Sigmoid colon (tissue), 7 donors: ENCODE measurements around the gene SOX14. TPM values are rescaled to one million over a fixed set of nuclear protein-coding genes. Genes with fewer than 3 reads are reported as not detected.

Source experiments
- DNase-seq: peaks from one replicate; pipeline ENCODE4 v3.0.0-alpha.2; 2019
- H3K27ac ChIP-seq, 4 donors: fragments of 200-600 bp; sonication (generic); one replicate each; pipeline ENCODE4 v1.5.1; 2016 to 2019; ENCODE audit warnings: mild to moderate bottlenecking in 1 of 4
- H3K27me3 ChIP-seq, 3 donors: fragments of 200-600 bp; sonication (generic); one replicate each; pipeline ENCODE4 v1.5.1; 2019; ENCODE audit warnings: mild to moderate bottlenecking in 1 of 3
- H3K36me3 ChIP-seq, 4 donors: fragments of 200-600 bp; sonication (generic); one replicate each; pipeline ENCODE4 v1.5.1; 2016 to 2019
- H3K4me1 ChIP-seq, 4 donors: fragments of 200-600 bp; sonication (generic); one replicate each; pipeline ENCODE4 v1.5.1; 2017 to 2019
- H3K4me3 ChIP-seq, 4 donors: fragments of 200-600 bp; sonication (generic); one replicate each; pipeline ENCODE4 v1.5.1; 2017 to 2019; ENCODE audit warnings: mild to moderate bottlenecking in 2 of 4, moderate library complexity in 1 of 4
- H3K9me3 ChIP-seq, 4 donors: fragments of 200-600 bp in 3 of 4; sonication (generic) in 3 of 4; one replicate each; pipeline versions ENCODE4 v1.5.1 to v1.6.1; 2013 to 2019
- CTCF ChIP-seq, 4 experiments: fragments of 450-650 bp in 3 of 4; fragments of 200-600 bp in 1 of 4; IDR thresholded peaks; one replicate each; pipeline ENCODE4 v1.5.1; 2016 to 2019; ENCODE audit warnings: antibody characterized with exemption in 4 of 4, mild to moderate bottlenecking in 3 of 4, moderate library complexity in 2 of 4
- EP300 ChIP-seq, 4 donors: sonication (generic); formaldehyde crosslinking; IDR thresholded peaks; one replicate each; pipeline ENCODE4 v1.6.1; 2017; ENCODE audit warnings: antibody characterized with exemption in 4 of 4
- POLR2A ChIP-seq, 2 donors: fragments of 450-650 bp; IDR thresholded peaks; one replicate each; pipeline ENCODE4 v1.6.1; 2016; ENCODE audit warnings: antibody characterized with exemption in 2 of 2, mild to moderate bottlenecking in 2 of 2, moderate library complexity in 2 of 2
- POLR2AphosphoS5 ChIP-seq, 4 donors: sonication (generic); formaldehyde crosslinking; IDR thresholded peaks; one replicate each; pipeline ENCODE4 v1.6.1; 2017; ENCODE audit warnings: antibody characterized with exemption in 4 of 4
- WGBS, 2 donors: extraction: QIAGEN DNeasy Blood & Tissue Kit; methylation state at CpG; one replicate each; pipeline ENCODE4 v1.1.7; 2013; 5-methylcytosine and 5-hydroxymethylcytosine counted together
- intact Hi-C: fragments of 100-400 bp; cut with DNase I; formaldehyde crosslinking; loops from one replicate; pipeline ENCODE4 v1.15.1; 2023
- polyA plus RNA-seq, 3 donors: library from polyadenylated mRNA; stranded (reverse); fragments of 200-250 nt; gene quantifications; one replicate each; pipeline ENCODE4 v1.2.3, GENCODE V29; 2013
- total RNA-seq, 4 donors: library from RNA; depleted of rRNA; stranded (reverse); fragments of >200 nt; gene quantifications; one replicate each; pipeline ENCODE4 v1.1.0, GENCODE V29; 2016
- donor health status: healthy with polysubstance abuse.
- donor health status: Bipolar disorder and iron deficiency.
- donor health status: healthy.

SOX14 gene
- total and polyA plus RNA-seq, 7 donors = not detected

- no peaks in the 10 kb centered on the region for H3K9me3 ChIP-seq
- intact Hi-C loops = no loop called here
- no peaks in the 10 kb centered on the region for H3K36me3 ChIP-seq
- TF ChIP-seq CTCF (IDR thresholded peaks at IDR 0.05) (no peak), POLR2A (IDR thresholded peaks at IDR 0.05) (no peak), EP300 (IDR thresholded peaks at IDR 0.05) (no peak)
- H3K4me1 ChIP-seq = peaks cover 0 to 6% (median 2%) of the 10 kb centered on the region in 4 donors
- no peak overlapping the region for H3K4me3 ChIP-seq
- 64 to 73% methylated on average over 5 of the region's 5 CpGs for WGBS, 2 donors
- H3K27me3 ChIP-seq = no peaks in the 10 kb centered on the region
- no peak overlapping the region for H3K27ac ChIP-seq
- DNase-seq = no peak
Measured at GRCh38 chr3:137789236-137789635, 25.1 kb downstream of the SOX14 start.

- no peaks in the 10 kb centered on the region for H3K27me3 ChIP-seq
- H3K4me3 ChIP-seq = no peak overlapping the region
- no peaks in the 10 kb centered on the region for H3K36me3 ChIP-seq
- peak in 1 of 4 experiments; percentile 38 for TF ChIP-seq CTCF (IDR thresholded peaks at IDR 0.05)
- no peak for TF ChIP-seq POLR2A (IDR thresholded peaks at IDR 0.05)
- H3K27ac ChIP-seq = no peak overlapping the region
- peaks cover 0 to 6% (median 2%) of the 10 kb centered on the region in 4 donors for H3K4me1 ChIP-seq
- no peaks in the 10 kb centered on the region for H3K9me3 ChIP-seq
- DNase-seq = no peak
- WGBS, 2 donors = 0 to 4% methylated on average over 3 of the region's 3 CpGs
- intact Hi-C loops = no loop called here
Measured at GRCh38 chr3:137792626-137793271, 28.6 kb downstream of the SOX14 start.

- H3K27ac ChIP-seq = no peak overlapping the region
- no peak for TF ChIP-seq EP300 (IDR thresholded peaks at IDR 0.05)
- no peak for TF ChIP-seq POLR2AphosphoS5 (IDR thresholded peaks at IDR 0.05)
- no peak for TF ChIP-seq POLR2A (IDR thresholded peaks at IDR 0.05)
- TF ChIP-seq CTCF (IDR thresholded peaks at IDR 0.05) = no peak
- no peak for DNase-seq
- H3K4me3 ChIP-seq = no peak overlapping the region
- WGBS, 2 donors = 79 to 84% methylated on average over 3 of the region's 3 CpGs
- no peaks in the 10 kb centered on the region for H3K4me1 ChIP-seq
- no peaks in the 10 kb centered on the region for H3K9me3 ChIP-seq
- no peaks in the 10 kb centered on the region for H3K27me3 ChIP-seq
- intact Hi-C loops = no loop called here
- H3K36me3 ChIP-seq = no peaks in the 10 kb centered on the region
Measured at GRCh38 chr3:137796993-137797392, 32.9 kb downstream of the SOX14 start.

- no peaks in the 10 kb centered on the region for H3K27me3 ChIP-seq
- H3K9me3 ChIP-seq = no peaks in the 10 kb centered on the region
- H3K4me1 ChIP-seq = no peaks in the 10 kb centered on the region
- H3K36me3 ChIP-seq = no peaks in the 10 kb centered on the region
- DNase-seq = no peak
- H3K27ac ChIP-seq = no peak overlapping the region
- WGBS, 2 donors = 78 to 81% methylated on average over 1 of the region's 1 CpG
- H3K4me3 ChIP-seq = no peak overlapping the region
- TF ChIP-seq POLR2AphosphoS5 (IDR thresholded peaks at IDR 0.05) = no peak
- TF ChIP-seq POLR2A (IDR thresholded peaks at IDR 0.05) = no peak
- no peak for TF ChIP-seq EP300 (IDR thresholded peaks at IDR 0.05)
- no peak for TF ChIP-seq CTCF (IDR thresholded peaks at IDR 0.05)
- intact Hi-C loops = no loop called here
Measured at GRCh38 chr3:137803215-137803614, 39.1 kb downstream of the SOX14 start.

- TF ChIP-seq POLR2AphosphoS5 (IDR thresholded peaks at IDR 0.05) (no peak), POLR2A (IDR thresholded peaks at IDR 0.05) (no peak), CTCF (IDR thresholded peaks at IDR 0.05) (no peak), EP300 (IDR thresholded peaks at IDR 0.05) (no peak)
- no peak for DNase-seq
- peaks cover 0 to 2% (median 0%) of the 10 kb centered on the region in 4 donors for H3K9me3 ChIP-seq
- 23 to 27% methylated on average over 9 of the region's 9 CpGs for WGBS, 2 donors
- no peak overlapping the region for H3K27ac ChIP-seq
- H3K4me3 ChIP-seq = no peak overlapping the region
- H3K36me3 ChIP-seq = no peaks in the 10 kb centered on the region
- H3K4me1 ChIP-seq = no peaks in the 10 kb centered on the region
- intact Hi-C loops = no loop called here
- H3K27me3 ChIP-seq = no peaks in the 10 kb centered on the region
Measured at GRCh38 chr3:137807998-137808397, 43.9 kb downstream of the SOX14 start.
